Gastroesophageal sphincter (tissue), 3 donors: ENCODE measurements around the gene SORBS1.

Source experiments
- CTCF ChIP-seq, 4 experiments: fragments of 200-600 bp in 2 of 4; fragments of 450-650 bp in 2 of 4; sonication (generic) in 1 of 4; IDR thresholded peaks; one replicate each; pipeline ENCODE4 v1.5.1; 2017 to 2019; ENCODE audit warnings: antibody characterized with exemption in 4 of 4, mild to moderate bottlenecking in 2 of 4, moderate library complexity in 2 of 4
- EP300 ChIP-seq: sonication (generic); formaldehyde crosslinking; IDR thresholded peaks from one replicate; pipeline ENCODE4 v1.6.1; 2017; ENCODE audit warnings: antibody characterized with exemption, mild to moderate bottlenecking
- POLR2A ChIP-seq, 2 donors: fragments of 450-650 bp; IDR thresholded peaks; one replicate each; pipeline ENCODE4 v1.6.1; 2017; ENCODE audit warnings: antibody characterized with exemption in 2 of 2, mild to moderate bottlenecking in 2 of 2, moderate library complexity in 1 of 2
- POLR2AphosphoS5 ChIP-seq: sonication (generic); formaldehyde crosslinking; IDR thresholded peaks from one replicate; pipeline ENCODE4 v1.6.1; 2017; ENCODE audit warnings: antibody characterized with exemption

- TF ChIP-seq CTCF (IDR thresholded peaks at IDR 0.05) (peak; percentile 65 to 91 (median 84)), POLR2A (IDR thresholded peaks at IDR 0.05) (no peak), POLR2AphosphoS5 (peak; percentile 97), EP300 (peak; percentile 80)
Measured at GRCh38 chr10:95445837-95446486, 115.2 kb downstream of the SORBS1 start.
